Mesodermal cell (in vitro differentiated cells): ENCODE data around the gene RHOBTB1.

Experiments
- H3K27ac ChIP-seq: 2 replicates; pipeline ENCODE4 v1.7.0; 2013; ENCODE audit warnings: mild to moderate bottlenecking, low read depth, low read length, moderate library complexity; ENCODE audit not compliant: severe bottlenecking
- H3K36me3 ChIP-seq: 2 replicates; pipeline ENCODE4 v1.7.1; 2013; ENCODE audit warnings: mild to moderate bottlenecking, low read length, moderate library complexity; ENCODE audit not compliant: control insufficient read depth, insufficient read depth
- H3K4me1 ChIP-seq: one replicate; pipeline ENCODE4 v1.7.1; 2013; ENCODE audit warnings: mild to moderate bottlenecking, low read length; ENCODE audit not compliant: insufficient read depth, control insufficient read depth, poor library complexity, severe bottlenecking
- H3K4me3 ChIP-seq: 2 replicates; pipeline ENCODE4 v1.7.0; 2013; ENCODE audit warnings: low read length, control low read depth, mild to moderate bottlenecking; ENCODE audit not compliant: insufficient read depth, poor library complexity, severe bottlenecking; ENCODE audit errors: extremely low read depth
- H3K9me3 ChIP-seq: 2 replicates; pipeline ENCODE4 v1.7.1; 2013; ENCODE audit warnings: mild to moderate bottlenecking, low read length, moderate library complexity; ENCODE audit not compliant: control insufficient read depth
- WGBS, 2 experiments: methylation state at CpG; one replicate each; pipeline ENCODE4 v1.1.5; 2013; ENCODE audit warnings: missing lambda C conversion rate in 2 of 2; ENCODE audit not compliant: insufficient coverage in 2 of 2; 5-methylcytosine and 5-hydroxymethylcytosine counted together

Gene RHOBTB1

GRCh38 chr10:60965696-60966095 is 21.7 kb upstream of the RHOBTB1 start:
- no CpG with 5 or more reads among the region's 3 CpGs for WGBS, 2 experiments
- Histone ChIP-seq H3K9me3 (no peaks in the 10 kb centered on the region), H3K4me1 (peaks cover 21% of the 10 kb centered on the region), H3K36me3 (no peaks in the 10 kb centered on the region), H3K4me3 (no peak overlapping the region), H3K27ac (no peak overlapping the region)

- Histone ChIP-seq H3K27ac (peak overlapping the region; percentile 86), H3K9me3 (no peaks in the 10 kb centered on the region), H3K4me1 (peaks cover 22% of the 10 kb centered on the region), H3K36me3 (no peaks in the 10 kb centered on the region), H3K4me3 (no peak overlapping the region)
- 50% methylated on average over 2 of the region's 5 CpGs; no CpG with 5 or more reads in 1 of the 2 experiments for WGBS, 2 experiments
Measured at GRCh38 chr10:60964257-60965235, 20.6 kb upstream of the RHOBTB1 start.

DNA sequence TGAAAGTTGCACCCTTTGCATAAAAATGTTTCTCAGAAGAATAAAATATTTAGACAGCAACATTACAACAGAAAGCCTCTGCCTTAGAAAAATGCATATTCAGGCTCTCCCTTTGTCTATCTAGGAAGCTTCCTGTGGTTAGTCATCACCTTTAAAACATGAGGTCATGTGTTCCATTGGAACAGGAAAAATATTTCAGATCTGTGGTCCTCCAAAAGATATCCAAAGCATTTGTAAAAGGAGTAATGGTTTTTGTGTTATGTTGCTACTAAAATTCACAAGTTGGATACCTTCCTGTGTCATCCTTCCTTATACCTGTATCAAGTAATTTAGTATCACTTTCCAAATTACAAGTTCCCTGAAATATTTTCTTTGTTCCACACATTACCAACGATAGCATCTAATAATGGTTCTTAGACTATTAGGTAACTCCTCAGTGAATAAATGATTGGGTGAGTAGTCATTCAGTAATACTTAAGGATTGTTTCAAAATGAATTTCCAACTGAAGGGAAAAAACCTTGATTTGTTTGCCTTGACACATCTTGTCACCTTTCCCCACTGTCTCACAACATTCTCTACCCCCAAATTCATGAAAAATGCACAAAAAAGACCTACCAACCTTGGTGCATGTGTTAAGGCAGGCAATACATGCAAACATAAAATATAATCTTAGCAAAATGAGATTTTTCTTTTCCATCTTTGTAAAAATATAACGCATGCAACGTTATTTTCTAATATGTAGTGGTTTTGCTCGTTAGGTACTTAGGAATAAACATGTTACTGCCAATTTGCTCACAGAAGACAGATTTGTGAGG is 19.7 kb upstream of the RHOBTB1 start:
- Histone ChIP-seq H3K4me3 (no peak overlapping the region), H3K4me1 (peaks cover 30% of the 10 kb centered on the region), H3K36me3 (no peaks in the 10 kb centered on the region), H3K27ac (peak overlapping the region; percentile 86), H3K9me3 (no peaks in the 10 kb centered on the region)
- 0% methylated on average over 2 of the region's 4 CpGs; no CpG with 5 or more reads in 1 of the 2 experiments for WGBS, 2 experiments

DNA sequence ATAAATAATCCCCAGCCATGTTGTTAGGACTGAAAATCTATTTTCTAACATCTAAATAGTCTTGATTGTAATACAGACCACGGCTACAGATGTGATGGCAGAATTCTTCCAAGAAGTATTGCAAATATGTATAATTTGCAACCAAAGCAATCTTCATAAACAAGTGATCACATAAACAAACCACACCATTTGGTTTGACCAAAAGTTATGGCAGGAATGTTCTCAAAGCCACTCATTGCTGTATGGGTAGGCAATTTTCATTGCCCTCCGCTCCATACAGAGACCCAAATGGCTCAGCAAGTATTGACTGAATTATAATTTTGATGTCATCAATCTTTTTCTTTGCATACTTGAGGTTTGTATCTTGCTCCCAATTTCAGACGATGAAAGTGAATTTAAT is 19.0 kb upstream of the RHOBTB1 start:
- WGBS, 2 experiments: 100% methylated on average over 1 of the region's 3 CpGs; no CpG with 5 or more reads in 1 of the 2 experiments
- Histone ChIP-seq H3K4me3 (no peak overlapping the region), H3K36me3 (no peaks in the 10 kb centered on the region), H3K4me1 (peaks cover 32% of the 10 kb centered on the region), H3K9me3 (no peaks in the 10 kb centered on the region), H3K27ac (peak overlapping the region; percentile 86)

- H3K4me1 ChIP-seq: peaks cover 34% of the 10 kb centered on the region
- no peaks in the 10 kb centered on the region for H3K36me3 ChIP-seq
- no peak overlapping the region for H3K4me3 ChIP-seq
- no peaks in the 10 kb centered on the region for H3K9me3 ChIP-seq
- WGBS, 2 experiments: no CpG with 5 or more reads among the region's 1 CpG
- H3K27ac ChIP-seq: no peak overlapping the region
Measured at GRCh38 chr10:60960913-60961312, 16.9 kb upstream of the RHOBTB1 start.

GRCh38 chr10:60960031-60960430 is 16.0 kb upstream of the RHOBTB1 start:
- no peak overlapping the region for H3K4me3 ChIP-seq
- H3K27ac ChIP-seq: no peak overlapping the region
- H3K9me3 ChIP-seq: no peaks in the 10 kb centered on the region
- WGBS, 2 experiments: no CpG with 5 or more reads among the region's 3 CpGs
- H3K4me1 ChIP-seq: peaks cover 35% of the 10 kb centered on the region
- no peaks in the 10 kb centered on the region for H3K36me3 ChIP-seq

DNA sequence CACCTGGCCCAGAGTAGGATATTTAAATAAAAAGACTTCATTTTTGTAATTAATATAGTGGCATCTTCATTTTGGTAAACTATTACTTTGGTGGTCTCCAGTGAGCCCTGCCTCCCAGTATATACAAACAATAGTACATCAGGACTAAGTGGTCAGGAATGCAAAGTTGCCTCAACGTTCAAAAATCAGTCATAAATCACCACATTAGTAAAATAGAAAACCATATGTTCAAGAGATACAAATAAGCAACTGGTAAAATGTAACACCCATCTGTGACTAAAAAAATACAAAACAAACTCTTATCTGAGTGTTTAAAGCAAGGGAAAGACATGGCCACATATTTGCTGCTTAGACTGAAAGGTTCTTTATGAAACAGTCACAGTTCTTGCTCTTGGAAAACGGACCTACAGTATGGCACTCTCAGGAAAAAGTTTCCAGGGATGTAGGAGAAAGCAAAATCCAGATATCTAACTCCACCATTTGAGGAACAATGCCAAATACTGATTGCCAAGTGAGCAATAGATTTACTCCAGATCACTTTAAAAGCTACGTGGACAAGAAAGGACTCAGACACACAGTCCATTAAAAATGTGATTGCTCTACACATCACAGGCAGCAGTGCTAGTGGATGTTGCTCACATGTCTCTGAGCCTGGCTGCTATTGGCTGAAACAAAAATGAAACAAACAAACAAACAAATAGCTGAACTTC is 15.1 kb upstream of the RHOBTB1 start:
- Histone ChIP-seq H3K4me1 (peaks cover 35% of the 10 kb centered on the region), H3K4me3 (no peak overlapping the region), H3K9me3 (no peaks in the 10 kb centered on the region), H3K36me3 (no peaks in the 10 kb centered on the region), H3K27ac (peak overlapping the region; percentile 3)
- WGBS, 2 experiments: 79 to 95% methylated on average over 2 of the region's 3 CpGs

- H3K4me1 ChIP-seq: peaks cover 22% of the 10 kb centered on the region
- no peak overlapping the region for H3K27ac ChIP-seq
- WGBS, 2 experiments: no CpG with 5 or more reads among the region's 3 CpGs
Measured at GRCh38 chr10:60957667-60958221, 13.8 kb upstream of the RHOBTB1 start.

GRCh38 chr10:60955957-60956425 is 12.0 kb upstream of the RHOBTB1 start:
- Histone ChIP-seq H3K4me1 (peaks cover 18% of the 10 kb centered on the region), H3K9me3 (no peaks in the 10 kb centered on the region), H3K27ac (peak overlapping the region; percentile 25), H3K36me3 (no peaks in the 10 kb centered on the region), H3K4me3 (no peak overlapping the region)
- WGBS, 2 experiments: 80 to 100% methylated on average over 1 of the region's 2 CpGs

More at GRCh38 chr10:60957667-60958221, 13.8 kb upstream of the RHOBTB1 start:
- no peaks in the 10 kb centered on the region for H3K9me3 ChIP-seq
- H3K4me3 ChIP-seq: no peak overlapping the region
- no peaks in the 10 kb centered on the region for H3K36me3 ChIP-seq

DNA sequence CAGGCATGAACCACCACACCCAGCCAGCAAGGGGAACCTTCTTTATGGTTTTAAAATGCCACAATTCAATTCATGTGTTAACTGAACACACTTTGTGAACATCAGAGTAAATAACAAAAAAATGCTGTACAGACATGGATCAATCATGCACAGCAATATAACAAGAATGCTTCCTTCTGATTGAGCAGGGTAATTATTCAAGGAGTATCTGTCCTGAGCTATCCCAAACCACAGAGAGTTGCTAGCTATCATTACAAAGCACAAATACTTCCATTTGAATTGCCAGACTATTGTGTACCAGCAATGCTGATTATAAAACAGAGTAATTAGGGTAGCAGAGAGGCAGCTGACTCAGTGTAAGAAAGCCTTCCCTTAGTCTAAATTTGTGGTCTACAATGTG is 11.3 kb upstream of the RHOBTB1 start:
- Histone ChIP-seq H3K9me3 (no peaks in the 10 kb centered on the region), H3K27ac (no peak overlapping the region), H3K4me3 (no peak overlapping the region), H3K4me1 (peaks cover 18% of the 10 kb centered on the region), H3K36me3 (no peaks in the 10 kb centered on the region)
